KMS-11 (cell line): ENCODE data around the gene ITGB1BP1.

Source experiments
- H2AFZ ChIP-seq: fragments of 200-600 bp; sonication (generic); 2 replicates; pipeline ENCODE4 v1.6.1; 2016; ENCODE audit warnings: antibody characterized with exemption, mixed run types, low read depth
- H3K27ac ChIP-seq: fragments of 200-600 bp; sonication (generic); 2 replicates; pipeline ENCODE4 v1.6.1; 2016; ENCODE audit warnings: mild to moderate bottlenecking, mixed run types
- H3K27me3 ChIP-seq: fragments of 200-600 bp; sonication (generic); 2 replicates; pipeline ENCODE4 v1.6.1; 2017; ENCODE audit warnings: mild to moderate bottlenecking, low read depth, mixed run types, moderate library complexity; ENCODE audit not compliant: insufficient read depth
- H3K36me3 ChIP-seq: fragments of 200-600 bp; sonication (generic); 2 replicates; pipeline ENCODE4 v1.6.1; 2017; ENCODE audit warnings: mild to moderate bottlenecking, mixed run types; ENCODE audit not compliant: insufficient read depth
- H3K4me1 ChIP-seq: fragments of 200-600 bp; sonication (generic); 2 replicates; pipeline ENCODE4 v1.6.1; 2016; ENCODE audit warnings: mild to moderate bottlenecking, low read depth, mixed run types; ENCODE audit not compliant: poor library complexity, severe bottlenecking
- H3K4me2 ChIP-seq: fragments of 200-600 bp; sonication (generic); 2 replicates; pipeline ENCODE4 v1.7.0; 2016; ENCODE audit warnings: mild to moderate bottlenecking, mixed run types
- H3K4me3 ChIP-seq: fragments of 200-600 bp; sonication (generic); IDR thresholded peaks from 2 replicates; pipeline ENCODE4 v1.6.1; 2017; ENCODE audit warnings: low read depth, low read length, mixed read lengths; ENCODE audit not compliant: insufficient read depth
- H3K79me2 ChIP-seq: fragments of 200-600 bp; sonication (generic); 2 replicates; pipeline ENCODE4 v1.6.1; 2016; ENCODE audit warnings: low read depth, mixed run types; ENCODE audit not compliant: insufficient read depth
- H3K9ac ChIP-seq: fragments of 200-600 bp; sonication (generic); 2 replicates; pipeline ENCODE4 v1.6.1; 2016; ENCODE audit warnings: mild to moderate bottlenecking, mixed run types
- H4K20me1 ChIP-seq: fragments of 200-600 bp; sonication (generic); 2 replicates; pipeline ENCODE4 v1.6.1; 2016; ENCODE audit warnings: mild to moderate bottlenecking, mixed run types; ENCODE audit not compliant: insufficient read depth
- CTCF ChIP-seq: fragments of 200-600 bp; sonication (generic); conservative IDR thresholded peaks from 2 replicates; pipeline ENCODE4 v1.6.1; 2017; ENCODE audit warnings: low read depth, mild to moderate bottlenecking, antibody characterized with exemption, low read length, moderate library complexity, mixed read lengths

ITGB1BP1 gene

GRCh38 chr2:9408641-9409151, 14.6 kb downstream of the ITGB1BP1 start:
- Histone ChIP-seq H4K20me1 (no peaks in the 10 kb centered on the region), H3K9ac (no peak overlapping the region), H3K27me3 (no peaks in the 10 kb centered on the region), H3K4me1 (no peaks in the 10 kb centered on the region), H3K4me3 (no peak overlapping the region), H2AFZ (no peak overlapping the region), H3K79me2 (no peaks in the 10 kb centered on the region), H3K27ac (no peak overlapping the region), H3K4me2 (no peak overlapping the region), H3K36me3 (no peaks in the 10 kb centered on the region)
- TF ChIP-seq CTCF: no peak

GRCh38 chr2:9407363-9407811, 15.9 kb downstream of the ITGB1BP1 start:
- no peaks in the 10 kb centered on the region for H4K20me1 ChIP-seq
- no peaks in the 10 kb centered on the region for H3K27me3 ChIP-seq
- TF ChIP-seq CTCF: no peak
- H3K4me3 ChIP-seq: no peak overlapping the region
- no peak overlapping the region for H3K27ac ChIP-seq
- H2AFZ ChIP-seq: no peak overlapping the region
- no peaks in the 10 kb centered on the region for H3K79me2 ChIP-seq
- H3K36me3 ChIP-seq: no peaks in the 10 kb centered on the region
- H3K4me1 ChIP-seq: no peaks in the 10 kb centered on the region
- no peak overlapping the region for H3K4me2 ChIP-seq
- no peak overlapping the region for H3K9ac ChIP-seq

GRCh38 chr2:9406529-9407362, 16.6 kb downstream of the ITGB1BP1 start:
- Histone ChIP-seq H3K4me1 (no peaks in the 10 kb centered on the region), H3K9ac (no peak overlapping the region), H2AFZ (no peak overlapping the region), H3K27me3 (no peaks in the 10 kb centered on the region), H3K4me3 (no peak overlapping the region), H3K4me2 (no peak overlapping the region), H3K36me3 (no peaks in the 10 kb centered on the region), H4K20me1 (no peaks in the 10 kb centered on the region), H3K79me2 (no peaks in the 10 kb centered on the region), H3K27ac (no peak overlapping the region)
- no peak for TF ChIP-seq CTCF

GRCh38 chr2:9405636-9406035, 17.7 kb downstream of the ITGB1BP1 start:
- Histone ChIP-seq H3K36me3 (no peaks in the 10 kb centered on the region), H3K9ac (no peak overlapping the region), H2AFZ (no peak overlapping the region), H4K20me1 (no peaks in the 10 kb centered on the region), H3K79me2 (no peaks in the 10 kb centered on the region), H3K27ac (no peak overlapping the region), H3K4me1 (no peaks in the 10 kb centered on the region), H3K4me2 (no peak overlapping the region), H3K4me3 (no peak overlapping the region), H3K27me3 (no peaks in the 10 kb centered on the region)
- TF ChIP-seq CTCF: no peak
